HuH-7 (cell line): ENCODE data around the gene DPP6.

Experiments used
- DNase-seq: peaks from one replicate; pipeline ENCODE4 v3.0.0; 2011; ENCODE audit warnings: low spot score

The DPP6 gene

DNA sequence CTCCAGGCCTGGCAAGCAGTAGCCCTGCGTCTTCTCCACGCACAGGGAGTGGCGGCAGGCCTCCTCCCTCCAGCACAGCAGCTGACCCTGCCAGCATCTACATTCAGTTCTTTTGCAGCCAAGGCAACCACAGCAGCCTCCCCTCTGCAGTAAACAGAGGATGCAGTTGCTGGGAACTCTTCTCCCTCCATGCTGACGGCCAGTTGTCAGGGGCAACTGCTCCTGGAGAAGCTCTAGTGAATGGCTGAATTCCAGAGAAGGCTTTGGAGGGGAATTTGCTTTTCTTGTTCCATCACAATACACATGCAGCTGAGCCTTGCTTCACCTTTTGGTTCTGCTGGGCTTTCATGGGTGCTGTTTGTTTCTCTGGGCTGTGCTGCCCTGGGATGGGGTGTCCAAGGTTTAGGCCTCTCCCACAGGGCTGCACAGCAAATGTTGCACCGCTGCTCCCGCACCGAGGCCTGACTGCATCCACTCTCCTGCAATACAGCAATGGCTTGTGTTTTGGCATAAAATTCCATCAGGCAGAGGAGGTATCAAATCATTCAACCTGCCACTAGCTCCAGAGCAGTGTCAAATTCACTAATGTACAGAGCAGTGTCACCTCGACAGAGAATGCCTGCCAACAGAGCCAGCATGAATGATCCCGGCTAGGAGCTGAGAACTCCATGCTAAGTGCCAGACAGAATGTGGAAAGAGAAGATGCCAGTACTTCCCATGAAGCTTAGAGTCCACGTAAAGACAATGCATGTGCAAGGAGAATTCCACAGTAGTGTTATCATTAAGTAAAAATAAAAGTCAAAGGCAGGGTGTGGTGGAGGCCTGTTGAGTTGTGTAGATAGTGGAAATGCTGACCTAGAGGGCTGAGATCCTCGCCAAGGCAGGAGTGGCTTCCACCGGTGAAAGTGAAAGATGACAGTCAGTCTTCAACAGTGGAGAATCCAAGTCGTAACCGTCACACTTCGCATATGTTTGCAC lies 399.6 kb downstream of the DPP6 start:
- DNase-seq = no peak

DNA sequence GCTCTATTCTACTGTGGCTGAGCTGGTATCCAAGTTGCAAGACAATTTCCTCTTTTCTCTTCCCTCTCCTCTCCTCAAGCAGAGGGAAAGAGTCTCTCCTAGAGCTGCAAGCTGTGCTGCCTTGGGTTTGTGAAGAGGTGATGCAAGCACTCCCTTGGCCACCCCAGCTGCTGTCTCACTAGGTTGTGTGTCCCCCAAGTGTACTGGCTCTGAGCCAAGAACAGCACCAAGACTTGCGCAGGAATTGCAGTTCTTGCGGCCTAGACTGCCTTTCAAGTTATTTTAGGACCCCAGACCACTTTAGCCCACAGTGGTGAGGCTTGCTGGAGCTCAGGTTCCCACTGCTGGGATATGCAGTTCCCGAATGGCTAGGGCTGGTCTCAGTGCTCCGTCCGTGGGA lies 411.6 kb downstream of the DPP6 start:
- no peak for DNase-seq

GRCh38 chr7:154469652-154470051 lies 417.5 kb downstream of the DPP6 start:
- DNase-seq = no peak

DNA sequence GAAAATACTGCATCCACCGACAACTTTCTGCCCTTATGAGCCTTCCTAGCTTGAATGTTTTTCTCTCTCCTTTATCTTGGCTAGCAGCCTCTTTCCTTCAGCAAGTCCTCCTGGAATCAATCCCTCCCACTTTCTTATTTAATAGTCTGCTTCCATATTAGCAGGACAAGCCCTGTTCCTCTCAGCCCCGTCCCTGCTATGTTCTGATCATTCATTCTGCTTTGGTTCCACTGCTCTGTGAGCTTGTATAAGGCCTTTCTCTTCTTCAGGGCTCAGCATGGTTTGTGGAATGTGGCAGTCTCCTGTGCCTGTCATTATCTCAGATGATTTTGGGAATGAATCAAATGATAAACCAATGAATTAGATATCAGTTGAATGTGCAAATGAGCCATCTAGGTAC lies 420.1 kb downstream of the DPP6 start:
- no peak for DNase-seq

DNA sequence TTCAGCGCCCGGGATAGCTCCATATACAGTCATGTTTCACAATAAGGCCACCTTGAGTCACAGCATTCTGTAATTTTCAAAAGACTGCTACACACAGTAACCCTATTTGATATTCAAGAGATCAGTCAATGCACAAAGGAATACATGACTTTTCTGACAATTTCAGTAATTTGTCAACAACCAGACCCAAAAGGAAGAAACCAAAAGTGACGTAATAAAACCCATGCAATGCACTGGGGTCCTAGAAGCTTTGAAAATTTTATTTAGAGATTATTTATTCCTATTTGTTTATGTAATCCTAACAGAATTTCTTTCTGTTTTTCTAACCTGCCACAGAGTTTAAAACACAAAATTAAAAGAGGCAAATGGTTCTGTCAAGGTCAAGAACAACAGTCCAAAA lies 421.2 kb downstream of the DPP6 start:
- no peak for DNase-seq

DNA sequence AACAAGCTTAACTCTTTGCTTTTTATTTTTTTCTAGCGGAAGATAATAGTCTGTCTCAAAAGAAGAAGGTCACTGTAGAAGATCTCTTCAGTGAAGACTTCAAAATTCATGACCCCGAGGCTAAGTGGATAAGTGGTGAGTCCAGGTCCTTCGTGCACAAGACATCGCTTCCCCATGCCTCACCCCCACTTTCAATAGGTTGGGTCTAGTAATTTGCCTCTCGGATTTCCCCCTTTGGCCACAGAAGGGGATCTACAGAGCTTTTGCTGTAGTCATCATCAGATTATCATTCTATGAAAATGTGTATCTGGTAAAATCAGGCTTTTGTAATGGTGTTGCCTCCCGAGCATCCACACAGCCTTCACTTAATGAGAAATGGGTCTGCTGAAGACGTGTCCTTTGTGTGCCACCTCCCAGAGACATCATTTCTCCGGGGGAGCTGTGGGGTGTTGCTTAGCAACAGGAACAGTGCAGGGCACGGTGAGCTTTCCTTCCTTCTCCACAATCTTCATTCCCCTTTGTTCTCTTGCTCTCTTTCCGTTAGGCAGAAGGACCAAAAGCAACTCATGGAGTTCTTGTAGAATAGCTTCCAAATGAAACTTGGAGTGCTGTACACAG lies 422.8 kb downstream of the DPP6 start:
- no peak for DNase-seq

GRCh38 chr7:154475864-154476263 lies 423.7 kb downstream of the DPP6 start:
- DNase-seq = no peak

- no peak for DNase-seq
These were observed 428.6 kb downstream of the DPP6 start for GRCh38 chr7:154480817-154481216.

DNA sequence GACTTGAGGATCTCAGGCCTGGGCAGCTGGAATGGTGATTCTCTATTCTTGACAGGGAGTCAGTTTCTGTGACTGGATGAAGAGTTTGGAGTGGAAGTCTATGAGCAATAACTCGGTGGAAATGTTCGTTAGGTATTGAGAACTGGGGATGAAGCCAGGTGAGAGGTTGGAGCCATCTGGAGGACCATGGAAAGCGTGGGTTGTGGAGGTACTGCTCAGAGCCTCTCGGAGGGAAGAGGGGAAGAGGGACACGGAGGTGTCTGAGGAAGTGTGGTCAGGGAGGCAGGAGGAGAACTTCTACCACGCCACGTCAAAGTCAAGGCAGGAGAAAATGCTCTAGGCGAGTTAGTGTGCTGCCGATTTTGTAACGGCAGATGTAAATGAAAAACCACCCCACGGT lies 430.7 kb downstream of the DPP6 start:
- DNase-seq = no peak

DNA sequence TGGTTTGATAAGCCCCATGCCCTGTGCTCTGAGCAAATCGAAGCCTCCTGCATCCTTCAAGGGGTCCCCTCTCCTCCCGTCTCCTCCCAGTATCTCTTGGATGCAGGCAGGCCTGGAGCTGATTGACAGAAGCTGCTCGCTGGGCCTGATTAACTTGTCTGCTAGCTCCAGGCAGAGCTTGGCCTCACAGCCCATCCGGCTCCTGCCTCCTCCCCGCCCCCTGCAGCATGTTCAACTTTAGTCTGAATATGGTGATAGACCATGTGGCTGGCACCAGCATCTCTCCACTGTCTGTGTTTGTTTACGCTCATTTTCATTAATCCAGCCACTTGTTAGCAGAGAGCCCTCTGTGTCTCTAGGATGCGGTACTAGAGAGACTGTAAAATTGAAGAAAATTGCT lies 432.2 kb downstream of the DPP6 start:
- no peak for DNase-seq

- DNase-seq = no peak
These were observed 432.7 kb downstream of the DPP6 start for GRCh38 chr7:154484943-154485342.

DNA sequence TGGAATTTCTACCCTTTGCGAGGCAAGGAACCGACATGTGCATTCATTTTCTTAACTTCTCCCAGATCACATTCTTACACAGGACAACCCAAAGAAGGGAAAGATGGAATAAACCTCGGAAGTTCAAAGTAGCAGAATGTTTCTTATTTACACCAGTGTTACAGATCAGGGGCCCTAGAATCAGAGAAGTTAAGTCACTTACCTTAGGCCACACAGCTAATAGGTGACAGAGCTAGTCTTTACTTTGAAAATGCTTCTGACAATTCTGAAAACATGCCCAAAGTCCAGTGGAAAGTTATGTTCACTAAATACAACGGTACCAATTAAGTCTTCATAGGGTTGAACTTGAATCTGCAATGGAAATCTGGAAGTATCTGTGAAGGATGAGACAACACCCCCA lies 437.7 kb downstream of the DPP6 start:
- DNase-seq = no peak

- DNase-seq = no peak
These were observed 441.4 kb downstream of the DPP6 start for GRCh38 chr7:154493594-154493993.

DNA sequence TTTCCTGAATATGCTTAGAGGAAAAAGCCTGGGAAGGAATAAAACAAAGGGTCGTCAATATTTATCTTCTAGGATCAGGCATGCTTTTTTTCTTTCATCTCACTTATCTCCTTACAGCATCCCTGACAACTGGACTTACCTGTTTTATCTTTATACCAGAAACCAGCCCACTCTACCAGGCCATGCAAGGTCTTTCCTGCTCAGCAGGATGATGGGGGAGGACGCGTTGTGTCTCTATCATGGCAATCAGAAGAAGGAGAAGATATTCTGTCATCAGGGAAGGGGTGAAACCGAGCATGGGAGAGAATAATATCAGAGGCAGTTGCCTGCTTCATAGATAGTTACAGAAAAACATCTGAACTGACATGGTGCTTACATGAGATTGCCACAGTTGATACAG lies 445.6 kb downstream of the DPP6 start:
- DNase-seq = no peak

GRCh38 chr7:154503962-154504550 lies 451.9 kb downstream of the DPP6 start:
- no peak for DNase-seq

DNA sequence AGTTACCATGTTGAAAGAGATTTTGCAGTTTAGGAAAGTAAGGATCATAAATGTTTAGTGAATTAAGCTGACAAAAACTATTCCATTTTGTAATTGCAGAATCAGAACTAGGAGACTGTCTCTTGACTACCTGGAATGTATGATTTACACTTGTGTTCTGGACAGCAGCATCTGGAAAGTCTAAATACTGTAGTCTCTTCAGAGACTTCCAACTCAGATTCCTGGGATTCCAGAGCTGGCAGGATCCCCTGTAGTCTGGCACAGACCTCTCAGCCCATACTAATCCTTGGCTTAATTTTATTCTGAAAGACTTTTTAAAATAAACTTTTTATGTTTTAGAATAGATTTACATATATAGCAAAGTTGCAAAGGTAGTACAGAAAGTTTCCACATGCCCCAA lies 452.7 kb downstream of the DPP6 start:
- no peak for DNase-seq

DNA sequence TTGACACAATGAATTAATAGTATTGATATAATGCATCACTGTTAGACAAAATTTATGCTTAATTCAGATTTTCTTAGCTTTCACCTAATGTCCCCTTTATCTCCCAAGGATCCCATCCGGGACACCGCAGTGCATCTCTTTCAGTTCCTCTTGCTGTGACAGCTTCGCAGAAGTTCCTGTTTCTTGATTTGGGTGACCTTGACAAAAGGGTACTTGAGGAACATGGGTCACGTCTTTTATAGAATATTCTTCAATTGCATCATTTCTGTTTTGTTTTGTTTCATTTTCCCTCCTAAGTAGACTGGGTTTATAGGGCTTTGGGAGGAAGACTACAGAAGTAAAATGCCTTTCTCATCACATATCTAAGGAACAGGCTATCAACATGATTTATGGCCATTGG lies 453.2 kb downstream of the DPP6 start:
- DNase-seq = no peak

DNA sequence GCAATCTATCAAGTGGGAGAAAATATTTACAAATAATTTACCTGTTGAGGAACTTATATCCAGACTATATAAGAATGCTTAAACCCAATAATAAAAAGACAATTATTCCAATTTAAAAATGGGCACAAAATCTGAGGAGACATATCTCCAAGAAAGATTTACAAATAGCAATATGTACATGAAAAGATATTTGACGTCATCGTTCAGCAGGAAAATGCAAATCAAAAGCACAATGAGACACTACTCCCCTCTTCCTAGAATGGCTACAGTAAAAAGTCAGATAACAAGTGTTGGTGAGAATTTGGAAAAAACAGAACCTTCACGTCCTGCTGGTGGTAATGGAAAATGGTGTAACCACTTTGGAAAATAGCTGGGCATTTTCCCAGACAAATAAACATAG lies 457.0 kb downstream of the DPP6 start:
- DNase-seq = no peak

DNA sequence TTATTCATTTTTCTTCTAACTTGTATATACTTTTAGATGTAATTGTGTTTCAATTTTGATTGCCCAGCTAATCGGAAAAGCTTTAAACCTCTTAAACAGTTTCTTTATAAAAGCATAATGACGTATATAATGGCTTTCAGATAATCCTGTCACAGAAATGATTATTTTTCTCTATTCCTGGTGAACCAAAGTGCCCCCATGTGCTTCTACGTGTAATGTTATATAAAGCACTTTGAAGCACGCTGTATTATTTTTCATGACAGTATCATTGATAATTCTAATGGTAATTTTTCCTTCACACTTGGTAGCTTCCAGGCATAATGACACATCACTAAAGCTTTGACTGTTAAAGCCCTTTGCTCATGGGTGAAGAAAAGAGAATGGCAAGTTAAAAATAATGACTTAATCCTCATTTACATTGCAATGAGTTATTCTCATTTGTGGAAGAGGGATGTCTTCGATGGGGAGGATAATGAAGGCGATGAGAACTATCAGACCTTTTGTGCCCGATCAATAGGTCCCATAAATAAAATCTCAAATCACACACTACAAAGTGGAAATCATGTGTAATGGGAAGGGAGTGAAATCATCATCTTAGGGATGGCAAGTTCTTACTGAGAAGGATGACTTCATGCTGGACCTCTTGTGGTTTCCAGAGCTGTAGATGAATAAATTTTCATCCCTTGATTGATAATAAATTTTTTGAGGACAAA lies 460.1 kb downstream of the DPP6 start:
- DNase-seq = no peak

DNA sequence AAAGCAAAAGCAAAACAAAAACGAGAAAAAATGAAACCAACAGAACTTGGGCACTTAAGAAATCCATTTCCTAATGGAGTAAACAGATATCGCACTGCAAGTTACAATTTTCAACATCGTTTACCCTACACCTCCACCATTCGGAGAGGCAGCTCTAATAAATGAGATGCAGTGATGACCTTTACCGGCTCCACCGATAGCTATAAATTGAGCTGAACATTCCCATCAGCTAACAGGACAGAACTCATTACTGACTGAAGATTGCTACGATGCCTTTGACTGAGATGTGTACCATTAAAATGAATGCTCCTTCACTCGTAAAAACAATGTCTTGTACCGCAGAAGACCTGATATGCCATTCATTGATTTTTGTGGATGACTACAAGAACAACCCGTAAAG lies 465.6 kb downstream of the DPP6 start:
- no peak for DNase-seq

- no peak for DNase-seq
These were observed 467.0 kb downstream of the DPP6 start for GRCh38 chr7:154519229-154519628.

DNA sequence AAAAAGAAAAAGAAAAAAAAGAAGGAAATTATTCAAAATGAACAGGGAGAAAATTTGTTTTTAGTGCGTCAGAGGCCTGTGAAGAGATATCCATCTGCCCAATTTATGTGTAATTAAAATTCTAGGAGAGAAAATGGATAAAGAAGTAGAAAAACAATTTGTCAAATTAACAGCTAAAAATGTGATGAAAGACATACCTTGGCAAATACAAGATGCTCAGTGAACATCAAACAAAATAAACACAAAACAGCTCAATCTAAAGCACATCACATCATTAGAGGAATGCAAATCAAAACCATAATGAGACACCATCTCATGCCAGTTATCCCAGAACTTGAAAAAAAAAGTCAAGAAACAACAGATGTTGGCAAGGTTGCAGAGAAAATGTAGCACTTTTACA lies 477.9 kb downstream of the DPP6 start:
- no peak for DNase-seq

DNA sequence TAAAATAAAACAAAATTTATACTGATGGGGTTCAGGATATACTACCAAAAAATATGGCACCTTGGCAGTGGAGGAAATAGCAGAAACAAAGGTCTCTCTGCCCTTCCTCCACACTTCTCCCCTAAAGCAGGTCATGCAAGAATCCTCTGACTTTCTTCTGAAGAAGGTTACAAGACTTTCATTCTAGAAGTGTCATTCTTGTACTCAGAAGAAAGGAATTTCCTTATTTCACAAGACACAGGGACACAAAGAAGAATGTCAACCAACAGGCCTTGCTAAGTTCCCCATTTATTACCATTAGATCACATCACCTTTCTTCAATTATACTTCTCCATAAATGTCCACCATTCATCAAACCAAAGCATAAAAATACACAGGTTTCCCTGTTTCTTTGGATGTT lies 480.6 kb downstream of the DPP6 start:
- DNase-seq = no peak
